Activated T-cell treated with anti-CD3 and anti-CD28 coated beads, Interleukin-2, amount 50 U/mL, for 24 hours (primary cell): ENCODE results near the gene FAM120AOS.

Experiments used
- DNase-seq: peaks from one replicate; pipeline ENCODE4 v3.0.0-alpha.2; 2020
- H3K27ac Mint-ChIP-seq: 2 replicates; pipeline ENCODE4 v1.8.0; 2020; ENCODE audit warnings: mild to moderate bottlenecking, mixed read lengths
- H3K27me3 Mint-ChIP-seq: 2 replicates; pipeline ENCODE4 v1.8.0; 2020; ENCODE audit warnings: mixed read lengths
- H3K36me3 Mint-ChIP-seq: 2 replicates; pipeline ENCODE4 v1.8.0; 2020; ENCODE audit warnings: low read depth, mixed read lengths
- H3K4me1 Mint-ChIP-seq: 2 replicates; pipeline ENCODE4 v1.8.0; 2020; ENCODE audit warnings: low read depth, mixed read lengths
- H3K4me3 Mint-ChIP-seq: 2 replicates; pipeline ENCODE4 v1.8.0; 2020; ENCODE audit warnings: mild to moderate bottlenecking, moderate library complexity, mixed read lengths
- H3K9me3 Mint-ChIP-seq: 2 replicates; pipeline ENCODE4 v1.8.0; 2020; ENCODE audit warnings: mixed read lengths

FAM120AOS gene

DNA sequence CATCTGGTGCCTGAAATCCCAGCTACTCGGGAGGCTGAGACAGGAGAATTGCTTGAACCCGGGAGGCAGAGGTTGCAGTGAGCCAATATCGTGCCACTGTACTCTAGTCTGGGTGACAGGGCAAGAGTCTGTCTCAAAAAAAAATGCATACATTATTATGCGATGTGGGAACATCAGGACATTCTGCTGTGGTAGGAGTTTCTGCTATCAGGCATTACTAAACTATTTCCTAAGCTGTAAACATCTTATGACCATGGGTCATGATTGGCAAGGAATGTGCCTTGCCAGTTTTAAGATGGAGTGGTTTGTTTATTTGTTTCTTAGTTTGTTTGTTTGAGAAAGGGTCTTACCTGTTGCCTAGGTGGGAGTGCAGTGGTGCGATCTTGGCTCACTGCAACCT, 47.0 kb downstream of the FAM120AOS start:
- Mint-ChIP-seq H3K27ac (no peak overlapping the region), H3K4me1 (no peaks in the 10 kb centered on the region), H3K9me3 (no peaks in the 10 kb centered on the region), H3K27me3 (peaks cover 14% of the 10 kb centered on the region), H3K36me3 (no peaks in the 10 kb centered on the region), H3K4me3 (no peak overlapping the region)
- no peak for DNase-seq

GRCh38 chr9:93398471-93398870, 54.9 kb downstream of the FAM120AOS start:
- no peaks in the 10 kb centered on the region for H3K9me3 Mint-ChIP-seq
- no peak overlapping the region for H3K27ac Mint-ChIP-seq
- no peak overlapping the region for H3K4me3 Mint-ChIP-seq
- H3K4me1 Mint-ChIP-seq = no peaks in the 10 kb centered on the region
- H3K27me3 Mint-ChIP-seq = peaks cover 3% of the 10 kb centered on the region
- DNase-seq = no peak
- no peaks in the 10 kb centered on the region for H3K36me3 Mint-ChIP-seq

GRCh38 chr9:93397661-93398373, 55.6 kb downstream of the FAM120AOS start:
- Mint-ChIP-seq H3K27ac (no peak overlapping the region), H3K36me3 (no peaks in the 10 kb centered on the region), H3K4me3 (no peak overlapping the region), H3K27me3 (peaks cover 3% of the 10 kb centered on the region), H3K4me1 (no peaks in the 10 kb centered on the region), H3K9me3 (no peaks in the 10 kb centered on the region)
- no peak for DNase-seq
